HepG2 (cell line): Measurements from ENCODE around the gene NLGN4X. TPM values are rescaled to one million over a fixed set of nuclear protein-coding genes. Genes with fewer than 3 reads are reported as not detected.

Experiments
- ATAC-seq: fragments of 200-7000 bp; cut with Tn5 transposase; 3 replicates; pipeline ENCODE4 v1.9.1; 2020; ENCODE audit warnings: mild to moderate bottlenecking, moderate library complexity
- BruUV-seq: library from RNA; stranded (reverse); fragments of 400-500 nt; replicated peaks from 2 replicates; lab custom pipeline; 2021; lab: Mats Ljungman, UMichigan
- CTCF ChIA-PET: fragments of 300-600 bp; formaldehyde crosslinking; extraction: SDS; loops from one replicate; lab custom pipeline; 2021; ENCODE audit warnings: low total read pairs, inconsistent platforms, low intra/inter-chr PET ratio; lab: Yijun Ruan, JAX
- POLR2A ChIA-PET: fragments of 350-600 bp; sonication (Branson Sonifier 250); formaldehyde crosslinking; loops from one replicate; lab custom pipeline; 2020; ENCODE audit warnings: antibody characterized with exemption, inconsistent platforms; lab: Yijun Ruan, JAX
- DNase-seq: peaks from one replicate; pipeline ENCODE4 v3.0.0-alpha.2; 2015; ENCODE audit warnings: low spot score
- FAIRE-seq: peaks from 3 replicates; lab custom pipeline; 2011; peaks lifted over from hg19 to GRCh38; lab: Jason Lieb, UNC
- H2AFZ ChIP-seq: one replicate; pipeline ENCODE4 v1.6.1; 2011; ENCODE audit warnings: low read length, inconsistent platforms
- H3K27ac ChIP-seq: fragments of 300-600 bp; 3 replicates; pipeline ENCODE4 v1.8.0; 2011; ENCODE audit warnings: mixed run types, mild to moderate bottlenecking, mixed read lengths, low read length, inconsistent platforms; ENCODE audit not compliant: insufficient read depth; ENCODE audit errors: extremely low read length
- H3K27me3 ChIP-seq, 2 experiments: fragments of 200-600 bp in 1 of 2; 2 replicates in 1 of 2; 3 replicates in 1 of 2; pipeline versions ENCODE4 v1.6.0 to v1.8.0; 2011; ENCODE audit warnings: low read length in 2 of 2, mild to moderate bottlenecking in 2 of 2, moderate library complexity in 2 of 2, inconsistent platforms in 1 of 2; ENCODE audit not compliant: insufficient read depth in 2 of 2, control insufficient read depth in 1 of 2
- H3K36me3 ChIP-seq, 2 experiments: fragments of 200-600 bp in 1 of 2; replicated peaks in 1 of 2; 2 replicates in 1 of 2; 3 replicates in 1 of 2; pipeline versions ENCODE4 v1.5.1 to v1.8.0; 2011; ENCODE audit warnings: low read length in 2 of 2, inconsistent platforms in 1 of 2; ENCODE audit not compliant: insufficient read depth in 2 of 2, control insufficient read depth in 1 of 2
- H3K4me1 ChIP-seq: 2 replicates; pipeline ENCODE4 v1.5.1; 2012; ENCODE audit warnings: low read length, inconsistent platforms; ENCODE audit not compliant: insufficient read depth
- H3K4me2 ChIP-seq: 2 replicates; pipeline ENCODE4 v1.6.0; 2011; ENCODE audit warnings: low read depth, low read length, inconsistent platforms
- H3K4me3 ChIP-seq, 3 experiments: fragments of 200-600 bp in 1 of 3; sonication (generic), shearing (Covaris generic) in 1 of 3; replicated peaks in 1 of 3; 2 replicates each; pipeline ENCODE4 v1.5.1; 2011 to 2016; ENCODE audit warnings: low read length in 3 of 3, inconsistent platforms in 2 of 3, low read depth in 2 of 3, mild to moderate bottlenecking in 2 of 3, control low read depth in 1 of 3, mixed read lengths in 1 of 3; ENCODE audit not compliant: insufficient read depth in 1 of 3
- H3K79me2 ChIP-seq: one replicate; pipeline ENCODE4 v1.6.1; 2011; ENCODE audit warnings: low read length, inconsistent platforms; ENCODE audit not compliant: insufficient read depth
- H3K9ac ChIP-seq: 2 replicates; pipeline ENCODE4 v1.6.0; 2011; ENCODE audit warnings: mild to moderate bottlenecking, low read depth, low read length, inconsistent platforms; ENCODE audit not compliant: insufficient read depth
- H3K9me3 ChIP-seq: 2 replicates; pipeline ENCODE4 v1.5.1; 2012; ENCODE audit warnings: mild to moderate bottlenecking, low read length
- H4K20me1 ChIP-seq: 2 replicates; pipeline ENCODE4 v1.6.0; 2011; ENCODE audit warnings: inconsistent platforms, mild to moderate bottlenecking, low read length, moderate library complexity; ENCODE audit not compliant: insufficient read depth
- CREB1 ChIP-seq, 2 experiments: fragments of 450-650 bp in 1 of 2; IDR thresholded peaks; 2 replicates each; pipeline ENCODE4 v1.6.1; 2016 to 2017; ENCODE audit warnings: control low read depth in 1 of 2, mild to moderate bottlenecking in 1 of 2, missing compliant biosample characterization in 1 of 2, missing genetic modification characterization in 1 of 2
- SNAPC2 ChIP-seq: sonication (generic); formaldehyde crosslinking; IDR thresholded peaks from 2 replicates; pipeline ENCODE4 v1.8.1; 2022; ENCODE audit warnings: mild to moderate bottlenecking, missing genetic modification reagents
- TOPORS ChIP-seq: sonication (generic); formaldehyde crosslinking; IDR thresholded peaks from 2 replicates; pipeline ENCODE4 v1.8.0; 2023; ENCODE audit warnings: mild to moderate bottlenecking, missing genetic modification reagents
- ZNF12 ChIP-seq: sonication (generic); formaldehyde crosslinking; IDR thresholded peaks from 2 replicates; pipeline ENCODE4 v1.5.0; 2020; ENCODE audit warnings: missing genetic modification reagents
- ZNF292 ChIP-seq: sonication (generic); formaldehyde crosslinking; IDR thresholded peaks from 2 replicates; pipeline ENCODE4 v1.8.1; 2022; ENCODE audit warnings: mild to moderate bottlenecking, low read depth, missing genetic modification reagents, borderline replicate concordance
- ZNF644 ChIP-seq: IDR thresholded peaks from 2 replicates; pipeline ENCODE4 v1.6.1; 2016; ENCODE audit warnings: low read depth
- ZNF713 ChIP-seq: sonication (generic); formaldehyde crosslinking; IDR thresholded peaks from 2 replicates; pipeline ENCODE4 v1.4.0; 2020; ENCODE audit warnings: mild to moderate bottlenecking, missing genetic modification reagents
- ZNF724P ChIP-seq: sonication (generic); formaldehyde crosslinking; IDR thresholded peaks from 2 replicates; pipeline ENCODE4 v1.8.0; 2022; ENCODE audit warnings: missing genetic modification reagents, borderline replicate concordance
- ZNF790 ChIP-seq: sonication (generic); formaldehyde crosslinking; IDR thresholded peaks from 2 replicates; pipeline ENCODE4 v1.8.0; 2022; ENCODE audit warnings: missing genetic modification reagents, mild to moderate bottlenecking, borderline replicate concordance
- WGBS: methylation state at CpG from one replicate; pipeline ENCODE4 v1.1.6; 2017; ENCODE audit warnings: low lambda C conversion rate; 5-methylcytosine and 5-hydroxymethylcytosine counted together
- in situ Hi-C: cut with HindIII; loops from 2 replicates; pipeline ENCODE4 v1.10.0; 2017; ENCODE audit warnings: low pct_unique_long_range_greater_than_20kb; ENCODE audit not compliant: extremely low pct_ligation_motif_present
- intact Hi-C: fragments of 100-400 bp; cut with micrococcal nuclease; formaldehyde crosslinking; loops from one replicate; pipeline ENCODE4 v1.10.0; 2022; ENCODE audit not compliant: unreplicated experiment
- polyA plus RNA-seq, 8 experiments: library from polyadenylated mRNA; depleted of rRNA in 3 of 8; stranded (reverse) in 7 of 8; unstranded in 1 of 8; fragments of >200 nt; fragmentation: Illumina TruSeq in 4 of 8; extraction: Trizol in 4 of 8; gene quantifications; 2 replicates each; pipeline versions ENCODE4 v1.2.1 to v1.2.3, GENCODE V29; 2011 to 2016; ENCODE audit warnings: low read depth in 4 of 8, missing spikeins in 1 of 8, mixed read lengths in 1 of 8; ENCODE audit not compliant: insufficient read depth in 1 of 8
- total RNA-seq, 5 experiments: library from RNA; depleted of rRNA; stranded (reverse); fragments of >200 nt; fragmentation: Illumina TruSeq; extraction: Trizol; gene quantifications; 2 replicates each; pipeline ENCODE4 v1.2.3, GENCODE V29; 2016; ENCODE audit warnings: low read depth in 1 of 5
- TF ChIP-seq, protein P1 (sequence below): sonication (generic); formaldehyde crosslinking; IDR thresholded peaks from 2 replicates; pipeline ENCODE4 v1.4.0; 2020; ENCODE audit warnings: mild to moderate bottlenecking, missing genetic modification reagents
- TF ChIP-seq, protein P2 (sequence below): sonication (generic); formaldehyde crosslinking; IDR thresholded peaks from 2 replicates; pipeline ENCODE4 v1.9.0; 2021; ENCODE audit warnings: missing genetic modification reagents, borderline replicate concordance

NLGN4X gene
- total and polyA plus RNA-seq, 2 of the 13 experiments (the other 11 are each of a cell fraction or from before 2014, with no cell fraction given): not detected

DNA sequence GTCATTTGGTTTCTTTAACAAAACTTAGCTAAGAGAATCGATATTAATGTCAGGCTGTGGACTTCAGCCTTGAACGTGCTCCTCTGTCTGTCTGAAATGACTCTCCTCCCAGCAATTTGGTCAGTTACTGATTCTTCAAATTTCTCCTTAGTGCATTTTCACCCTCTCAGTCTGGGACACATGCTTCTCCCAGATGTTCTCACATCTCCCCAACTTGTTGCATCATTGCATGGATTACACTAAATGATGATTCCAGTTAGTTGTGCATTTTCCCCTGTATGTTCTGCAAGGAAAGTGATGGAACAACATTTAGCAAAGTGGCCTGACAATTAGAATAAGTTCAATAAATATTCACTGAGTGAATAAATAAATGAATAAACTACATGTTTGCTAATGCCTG, 94.4 kb downstream of the NLGN4X start (continued):
- TF ChIP-seq, protein P1, sequence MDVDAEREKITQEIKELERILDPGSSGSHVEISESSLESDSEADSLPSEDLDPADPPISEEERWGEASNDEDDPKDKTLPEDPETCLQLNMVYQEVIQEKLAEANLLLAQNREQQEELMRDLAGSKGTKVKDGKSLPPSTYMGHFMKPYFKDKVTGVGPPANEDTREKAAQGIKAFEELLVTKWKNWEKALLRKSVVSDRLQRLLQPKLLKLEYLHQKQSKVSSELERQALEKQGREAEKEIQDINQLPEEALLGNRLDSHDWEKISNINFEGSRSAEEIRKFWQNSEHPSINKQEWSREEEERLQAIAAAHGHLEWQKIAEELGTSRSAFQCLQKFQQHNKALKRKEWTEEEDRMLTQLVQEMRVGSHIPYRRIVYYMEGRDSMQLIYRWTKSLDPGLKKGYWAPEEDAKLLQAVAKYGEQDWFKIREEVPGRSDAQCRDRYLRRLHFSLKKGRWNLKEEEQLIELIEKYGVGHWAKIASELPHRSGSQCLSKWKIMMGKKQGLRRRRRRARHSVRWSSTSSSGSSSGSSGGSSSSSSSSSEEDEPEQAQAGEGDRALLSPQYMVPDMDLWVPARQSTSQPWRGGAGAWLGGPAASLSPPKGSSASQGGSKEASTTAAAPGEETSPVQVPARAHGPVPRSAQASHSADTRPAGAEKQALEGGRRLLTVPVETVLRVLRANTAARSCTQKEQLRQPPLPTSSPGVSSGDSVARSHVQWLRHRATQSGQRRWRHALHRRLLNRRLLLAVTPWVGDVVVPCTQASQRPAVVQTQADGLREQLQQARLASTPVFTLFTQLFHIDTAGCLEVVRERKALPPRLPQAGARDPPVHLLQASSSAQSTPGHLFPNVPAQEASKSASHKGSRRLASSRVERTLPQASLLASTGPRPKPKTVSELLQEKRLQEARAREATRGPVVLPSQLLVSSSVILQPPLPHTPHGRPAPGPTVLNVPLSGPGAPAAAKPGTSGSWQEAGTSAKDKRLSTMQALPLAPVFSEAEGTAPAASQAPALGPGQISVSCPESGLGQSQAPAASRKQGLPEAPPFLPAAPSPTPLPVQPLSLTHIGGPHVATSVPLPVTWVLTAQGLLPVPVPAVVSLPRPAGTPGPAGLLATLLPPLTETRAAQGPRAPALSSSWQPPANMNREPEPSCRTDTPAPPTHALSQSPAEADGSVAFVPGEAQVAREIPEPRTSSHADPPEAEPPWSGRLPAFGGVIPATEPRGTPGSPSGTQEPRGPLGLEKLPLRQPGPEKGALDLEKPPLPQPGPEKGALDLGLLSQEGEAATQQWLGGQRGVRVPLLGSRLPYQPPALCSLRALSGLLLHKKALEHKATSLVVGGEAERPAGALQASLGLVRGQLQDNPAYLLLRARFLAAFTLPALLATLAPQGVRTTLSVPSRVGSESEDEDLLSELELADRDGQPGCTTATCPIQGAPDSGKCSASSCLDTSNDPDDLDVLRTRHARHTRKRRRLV (CRISPR knock-in tag): no peak
- TF ChIP-seq TOPORS (no peak), ZNF724P (CRISPR knock-in tag) (no peak), ZNF292 (CRISPR knock-in tag) (no peak), ZNF644 (CRISPR knock-in tag) (no peak)

DNA sequence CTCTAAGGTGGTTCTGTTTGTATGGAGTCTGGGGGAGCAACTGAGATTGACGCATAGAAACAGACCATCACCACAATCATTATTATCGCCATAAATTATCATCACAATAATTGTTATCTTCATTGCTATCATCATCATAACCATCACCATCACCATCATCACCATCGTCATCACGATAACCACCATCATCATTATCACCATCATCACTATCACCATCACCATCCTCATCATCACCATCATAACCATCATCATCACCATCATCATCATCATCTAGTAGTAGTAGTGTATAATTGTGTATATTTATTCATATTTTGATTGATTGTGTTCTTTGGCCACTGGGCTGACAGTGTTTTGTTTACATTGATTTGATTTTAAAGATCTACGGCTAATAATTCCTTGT, 95.7 kb downstream of the NLGN4X start:
- Histone ChIP-seq H3K4me2 (no peak overlapping the region), H3K9me3 (peaks cover 11% of the 10 kb centered on the region), H2AFZ (no peak overlapping the region), H4K20me1 (no peaks in the 10 kb centered on the region), H3K9ac (no peak overlapping the region), H3K79me2 (no peaks in the 10 kb centered on the region), H3K27me3 (no peaks in the 10 kb centered on the region), H3K4me3 (no peak overlapping the region), H3K4me1 (no peaks in the 10 kb centered on the region), H3K36me3 (no peaks in the 10 kb centered on the region), H3K27ac (no peak overlapping the region)
- no peak for TF ChIP-seq ZNF713 (CRISPR knock-in tag)
- no peak for TF ChIP-seq ZNF12 (CRISPR knock-in tag)
- TF ChIP-seq, protein P2, sequence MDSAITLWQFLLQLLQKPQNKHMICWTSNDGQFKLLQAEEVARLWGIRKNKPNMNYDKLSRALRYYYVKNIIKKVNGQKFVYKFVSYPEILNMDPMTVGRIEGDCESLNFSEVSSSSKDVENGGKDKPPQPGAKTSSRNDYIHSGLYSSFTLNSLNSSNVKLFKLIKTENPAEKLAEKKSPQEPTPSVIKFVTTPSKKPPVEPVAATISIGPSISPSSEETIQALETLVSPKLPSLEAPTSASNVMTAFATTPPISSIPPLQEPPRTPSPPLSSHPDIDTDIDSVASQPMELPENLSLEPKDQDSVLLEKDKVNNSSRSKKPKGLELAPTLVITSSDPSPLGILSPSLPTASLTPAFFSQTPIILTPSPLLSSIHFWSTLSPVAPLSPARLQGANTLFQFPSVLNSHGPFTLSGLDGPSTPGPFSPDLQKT (CRISPR knock-in tag): no peak
- peak; percentile 91 for TF ChIP-seq CREB1 (IDR thresholded peaks at IDR 0.05)
- TF ChIP-seq CREB1 (CRISPR knock-in tag; IDR thresholded peaks at IDR 0.05): no peak
- no peak for TF ChIP-seq SNAPC2 (CRISPR knock-in tag)
- no peak for TF ChIP-seq ZNF790
- DNase-seq (no peak), FAIRE-seq (no peak), ATAC-seq (no peak)
- POLR2A ChIA-PET: no interaction called here
- intact Hi-C loops: no loop called here
- CTCF ChIA-PET: no interaction called here
- in situ Hi-C loops: no loop called here
- no TSS peak for BruUV-seq
- WGBS: 20% methylated on average over 5 of the region's 5 CpGs
